ENCODE measurements around the gene ATG2B. TPM values are rescaled to one million over a fixed set of nuclear protein-coding genes. Genes with fewer than 3 reads are reported as not detected.

ATG2B gene
- total and polyA plus RNA-seq, 2 donors, result 9.6 to 15.2 TPM

DNA sequence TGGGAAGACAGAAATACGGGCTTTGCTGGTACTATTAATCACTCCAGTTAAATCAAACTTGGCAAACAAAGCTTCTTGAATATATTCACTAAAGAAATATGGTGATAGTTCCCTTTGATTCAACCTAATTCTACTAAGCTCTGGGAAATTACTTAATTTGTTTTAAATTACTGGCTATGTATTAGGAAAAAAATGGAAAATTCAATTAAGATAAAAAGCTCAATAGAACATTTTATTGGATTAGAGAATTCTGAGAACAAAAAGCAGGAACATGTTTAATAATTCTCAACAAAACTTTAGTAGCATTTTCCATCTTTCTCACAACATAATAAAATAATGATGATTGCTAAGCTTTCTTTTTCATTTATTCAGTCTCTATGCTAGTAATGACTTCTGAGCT is 76.9 kb downstream of the ATG2B start:
- Histone ChIP-seq H3K27me3 (ENCODE audit: control insufficient read depth in 2 of 2, insufficient read depth in 1 of 2, low read length in 1 of 2) (no peaks in the 10 kb centered on the region), H3K27ac (ENCODE audit: low read depth in 1 of 2, low read length in 1 of 2) (no peak overlapping the region), H3K36me3 (ENCODE audit: control insufficient read depth in 2 of 2, insufficient read depth in 2 of 2, low read length in 1 of 2) (peaks cover 33 to 34% of the 10 kb centered on the region in 2 donors), H3K9me3 (ENCODE audit: control insufficient read depth in 2 of 2, insufficient read depth in 1 of 2, low read length in 1 of 2) (no peaks in the 10 kb centered on the region), H3K4me1 (ENCODE audit: control insufficient read depth in 2 of 2, insufficient read depth in 2 of 2, low read length in 2 of 2) (no peaks in the 10 kb centered on the region), H3K4me3 (ENCODE audit: low read length in 2 of 2) (no peak overlapping the region)
- DNase-seq (ENCODE audit: low read depth in 6 of 9, low spot score in 9 of 9), result no peak
- 96% methylated on average over 1 of the region's 1 CpG for WGBS

DNA sequence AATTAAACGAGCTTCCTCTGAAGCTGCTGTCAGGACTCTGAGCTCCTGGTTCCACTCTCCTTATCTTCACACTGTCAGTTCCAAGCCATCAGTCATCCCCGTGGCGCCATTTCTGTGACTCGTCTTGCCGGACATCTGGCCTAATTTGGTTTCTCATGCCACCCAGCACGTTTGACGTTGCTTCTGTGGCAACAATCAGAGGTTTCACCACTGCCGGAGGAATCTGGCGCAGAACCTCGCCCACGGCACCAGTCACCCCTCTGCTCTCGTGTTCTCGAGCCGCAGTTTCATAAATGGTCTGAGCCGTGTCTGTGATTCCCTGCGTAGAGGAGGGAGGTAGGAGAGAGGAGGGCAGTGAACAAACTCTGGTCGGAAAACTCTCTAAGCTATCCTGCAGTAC is 77.5 kb downstream of the ATG2B start:
- Histone ChIP-seq H3K36me3 (ENCODE audit: control insufficient read depth in 2 of 2, insufficient read depth in 2 of 2, low read length in 1 of 2) (peaks cover 33 to 34% of the 10 kb centered on the region in 2 donors), H3K27ac (ENCODE audit: low read depth in 1 of 2, low read length in 1 of 2) (no peak overlapping the region), H3K9me3 (ENCODE audit: control insufficient read depth in 2 of 2, insufficient read depth in 1 of 2, low read length in 1 of 2) (no peaks in the 10 kb centered on the region), H3K4me1 (ENCODE audit: control insufficient read depth in 2 of 2, insufficient read depth in 2 of 2, low read length in 2 of 2) (no peaks in the 10 kb centered on the region), H3K4me3 (ENCODE audit: low read length in 2 of 2) (no peak overlapping the region), H3K27me3 (ENCODE audit: control insufficient read depth in 2 of 2, insufficient read depth in 1 of 2, low read length in 1 of 2) (no peaks in the 10 kb centered on the region)
- 97% methylated on average over 17 of the region's 17 CpGs for WGBS
- no peak for DNase-seq (ENCODE audit: low read depth in 6 of 9, low spot score in 9 of 9)

DNA sequence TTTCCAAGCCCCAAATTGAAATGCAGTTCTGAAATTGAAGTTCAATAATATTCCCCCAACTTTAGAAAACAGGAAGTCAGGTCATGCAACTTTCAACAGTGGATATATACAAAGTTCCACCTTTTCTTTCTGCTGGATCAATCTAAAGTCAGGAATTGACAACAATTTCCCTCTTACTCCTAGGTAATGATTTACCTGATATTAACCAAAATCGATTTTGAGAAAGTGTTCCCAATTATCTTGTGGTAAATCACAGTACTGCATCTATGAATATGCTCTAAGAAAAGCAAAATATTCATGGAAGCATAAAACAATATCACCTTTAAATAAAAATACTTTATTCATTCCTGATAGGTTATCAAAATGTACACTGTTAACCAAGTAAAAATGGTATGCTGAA is 78.7 kb downstream of the ATG2B start:
- no peak for DNase-seq (ENCODE audit: low read depth in 6 of 9, low spot score in 9 of 9)
- 97% methylated on average over 1 of the region's 1 CpG for WGBS
- no peaks in the 10 kb centered on the region for H3K4me1 ChIP-seq (ENCODE audit: control insufficient read depth in 2 of 2, insufficient read depth in 2 of 2, low read length in 2 of 2)
- H3K27me3 ChIP-seq (ENCODE audit: control insufficient read depth in 2 of 2, insufficient read depth in 1 of 2, low read length in 1 of 2), result no peaks in the 10 kb centered on the region
- H3K4me3 ChIP-seq (ENCODE audit: low read length in 2 of 2), result no peak overlapping the region
- H3K36me3 ChIP-seq (ENCODE audit: control insufficient read depth in 2 of 2, insufficient read depth in 2 of 2, low read length in 1 of 2), result peaks cover 24 to 27% of the 10 kb centered on the region in 2 donors
- H3K27ac ChIP-seq (ENCODE audit: low read depth in 1 of 2, low read length in 1 of 2), result no peak overlapping the region
- H3K9me3 ChIP-seq (ENCODE audit: control insufficient read depth in 2 of 2, insufficient read depth in 1 of 2, low read length in 1 of 2), result no peaks in the 10 kb centered on the region

GRCh38 chr14:96284008-96284407 is 79.1 kb downstream of the ATG2B start:
- no peaks in the 10 kb centered on the region for H3K9me3 ChIP-seq (ENCODE audit: control insufficient read depth in 2 of 2, insufficient read depth in 1 of 2, low read length in 1 of 2)
- no peak overlapping the region for H3K27ac ChIP-seq (ENCODE audit: low read depth in 1 of 2, low read length in 1 of 2)
- no peak overlapping the region for H3K4me3 ChIP-seq (ENCODE audit: low read length in 2 of 2)
- no peak for DNase-seq (ENCODE audit: low read depth in 6 of 9, low spot score in 9 of 9)
- H3K4me1 ChIP-seq (ENCODE audit: control insufficient read depth in 2 of 2, insufficient read depth in 2 of 2, low read length in 2 of 2), result no peaks in the 10 kb centered on the region
- H3K27me3 ChIP-seq (ENCODE audit: control insufficient read depth in 2 of 2, insufficient read depth in 1 of 2, low read length in 1 of 2), result no peaks in the 10 kb centered on the region
- WGBS, result 94% methylated on average over 9 of the region's 9 CpGs
- peaks cover 21 to 22% of the 10 kb centered on the region in 2 donors for H3K36me3 ChIP-seq (ENCODE audit: control insufficient read depth in 2 of 2, insufficient read depth in 2 of 2, low read length in 1 of 2)

GRCh38 chr14:96281486-96281885 is 81.7 kb downstream of the ATG2B start:
- 95% methylated on average over 4 of the region's 4 CpGs for WGBS

DNA sequence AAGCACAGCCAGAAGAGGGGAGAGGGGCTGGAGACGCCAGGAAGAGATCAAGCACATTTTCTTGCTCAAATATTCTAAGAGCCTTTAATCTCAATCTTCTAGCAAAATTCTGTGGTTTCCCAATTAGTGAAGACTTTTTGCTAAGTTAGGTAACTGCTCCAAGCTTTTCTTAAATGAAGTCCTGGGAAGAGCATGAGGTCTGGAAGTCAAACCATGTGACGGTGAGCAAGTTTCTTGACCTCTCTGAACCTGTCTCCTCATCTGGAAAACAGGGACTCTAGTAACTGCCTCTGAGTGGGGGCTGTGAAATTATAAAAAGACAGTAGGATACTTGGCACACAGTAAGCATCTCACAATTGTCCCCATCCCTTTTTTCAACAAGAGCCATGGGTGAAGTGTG is 83.0 kb downstream of the ATG2B start:
- Histone ChIP-seq H3K36me3 (ENCODE audit: control insufficient read depth in 2 of 2, insufficient read depth in 2 of 2, low read length in 1 of 2) (peaks cover 10 to 15% of the 10 kb centered on the region in 2 donors), H3K27ac (ENCODE audit: low read depth in 1 of 2, low read length in 1 of 2) (no peak overlapping the region), H3K4me3 (ENCODE audit: low read length in 2 of 2) (no peak overlapping the region), H3K9me3 (ENCODE audit: control insufficient read depth in 2 of 2, insufficient read depth in 1 of 2, low read length in 1 of 2) (peaks cover 2 to 3% of the 10 kb centered on the region in 2 donors), H3K4me1 (ENCODE audit: control insufficient read depth in 2 of 2, insufficient read depth in 2 of 2, low read length in 2 of 2) (no peaks in the 10 kb centered on the region), H3K27me3 (ENCODE audit: control insufficient read depth in 2 of 2, insufficient read depth in 1 of 2, low read length in 1 of 2) (peaks cover 0 to 4% of the 10 kb centered on the region in 2 donors)
- WGBS, result 94% methylated on average over 2 of the region's 2 CpGs
- DNase-seq (ENCODE audit: low read depth in 6 of 9, low spot score in 9 of 9), result no peak

More at GRCh38 chr14:96281486-96281885, 81.7 kb downstream of the ATG2B start:
- Histone ChIP-seq H3K9me3 (ENCODE audit: control insufficient read depth in 2 of 2, insufficient read depth in 1 of 2, low read length in 1 of 2) (peaks cover 2 to 3% of the 10 kb centered on the region in 2 donors), H3K27ac (ENCODE audit: low read depth in 1 of 2, low read length in 1 of 2) (no peak overlapping the region), H3K27me3 (ENCODE audit: control insufficient read depth in 2 of 2, insufficient read depth in 1 of 2, low read length in 1 of 2) (no peaks in the 10 kb centered on the region), H3K4me1 (ENCODE audit: control insufficient read depth in 2 of 2, insufficient read depth in 2 of 2, low read length in 2 of 2) (no peaks in the 10 kb centered on the region), H3K36me3 (ENCODE audit: control insufficient read depth in 2 of 2, insufficient read depth in 2 of 2, low read length in 1 of 2) (peaks cover 15 to 21% of the 10 kb centered on the region in 2 donors), H3K4me3 (ENCODE audit: low read length in 2 of 2) (no peak overlapping the region)
- no peak for DNase-seq (ENCODE audit: low read depth in 6 of 9, low spot score in 9 of 9)

GRCh38 chr14:96279564-96279963 is 83.6 kb downstream of the ATG2B start:
- H3K4me3 ChIP-seq (ENCODE audit: low read length in 2 of 2), result no peak overlapping the region
- no peak for DNase-seq (ENCODE audit: low read depth in 6 of 9, low spot score in 9 of 9)
- no peaks in the 10 kb centered on the region for H3K4me1 ChIP-seq (ENCODE audit: control insufficient read depth in 2 of 2, insufficient read depth in 2 of 2, low read length in 2 of 2)
- WGBS, result 96% methylated on average over 8 of the region's 8 CpGs
- H3K27ac ChIP-seq (ENCODE audit: low read depth in 1 of 2, low read length in 1 of 2), result no peak overlapping the region
- H3K36me3 ChIP-seq (ENCODE audit: control insufficient read depth in 2 of 2, insufficient read depth in 2 of 2, low read length in 1 of 2), result peaks cover 10 to 15% of the 10 kb centered on the region in 2 donors
- H3K27me3 ChIP-seq (ENCODE audit: control insufficient read depth in 2 of 2, insufficient read depth in 1 of 2, low read length in 1 of 2), result peaks cover 0 to 5% of the 10 kb centered on the region in 2 donors
- peaks cover 2 to 3% of the 10 kb centered on the region in 2 donors for H3K9me3 ChIP-seq (ENCODE audit: control insufficient read depth in 2 of 2, insufficient read depth in 1 of 2, low read length in 1 of 2)

- Histone ChIP-seq H3K27me3 (ENCODE audit: control insufficient read depth in 2 of 2, insufficient read depth in 1 of 2, low read length in 1 of 2) (peaks cover 0 to 5% of the 10 kb centered on the region in 2 donors), H3K4me1 (ENCODE audit: control insufficient read depth in 2 of 2, insufficient read depth in 2 of 2, low read length in 2 of 2) (no peaks in the 10 kb centered on the region), H3K27ac (ENCODE audit: low read depth in 1 of 2, low read length in 1 of 2) (no peak overlapping the region), H3K4me3 (ENCODE audit: low read length in 2 of 2) (no peak overlapping the region), H3K36me3 (ENCODE audit: control insufficient read depth in 2 of 2, insufficient read depth in 2 of 2, low read length in 1 of 2) (peaks cover under 1 to 9% of the 10 kb centered on the region in 2 donors), H3K9me3 (ENCODE audit: control insufficient read depth in 2 of 2, insufficient read depth in 1 of 2, low read length in 1 of 2) (peaks cover 2 to 3% of the 10 kb centered on the region in 2 donors)
- 96% methylated on average over 1 of the region's 1 CpG for WGBS
- DNase-seq (ENCODE audit: low read depth in 6 of 9, low spot score in 9 of 9), result no peak
Measured at GRCh38 chr14:96277890-96278289, 85.3 kb downstream of the ATG2B start.

DNA sequence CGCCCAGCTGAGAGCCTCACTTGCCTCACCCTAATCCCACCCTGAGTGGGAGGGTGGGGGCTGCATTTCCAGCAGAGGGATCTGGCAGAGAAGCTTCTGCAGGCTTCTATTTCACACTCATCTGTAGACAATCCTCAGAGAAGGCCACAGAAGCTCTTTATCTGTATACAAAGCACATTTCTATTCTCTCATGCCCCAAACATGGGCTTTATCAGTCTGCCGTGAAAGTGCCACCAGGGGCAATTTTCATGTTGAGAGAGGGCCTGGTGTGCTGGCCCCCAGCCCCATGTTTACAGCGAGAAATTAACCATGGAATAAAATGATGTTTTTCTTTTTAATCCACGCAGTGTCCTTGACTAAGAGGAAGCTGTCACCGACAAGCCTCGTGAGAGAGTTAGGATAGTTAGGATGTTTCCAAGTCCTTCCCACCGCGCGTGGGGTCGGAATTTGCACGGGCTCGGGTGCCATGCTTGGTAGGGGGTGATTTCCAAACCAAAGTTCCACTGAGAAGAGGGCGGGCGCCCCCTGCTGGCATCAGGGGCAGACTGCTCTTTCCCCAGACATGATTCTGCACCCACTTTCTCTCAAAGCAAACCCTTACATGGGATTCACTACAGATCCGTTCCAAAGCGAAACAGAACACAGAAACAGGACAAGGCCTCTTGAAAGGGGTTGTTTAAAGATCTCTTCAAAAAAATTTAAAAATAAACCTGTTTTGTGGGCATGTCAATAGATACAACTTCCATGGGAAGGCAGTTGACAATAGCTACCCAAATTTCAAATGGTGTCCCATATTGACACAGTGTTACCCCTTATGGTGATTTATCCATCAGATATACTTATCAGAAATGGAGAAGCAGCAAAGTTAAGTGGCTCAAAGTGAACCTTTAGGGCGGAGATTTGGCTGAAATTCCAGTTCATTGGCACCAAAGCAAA is 87.7 kb downstream of the ATG2B start:
- 25% methylated on average over 17 of the region's 17 CpGs for WGBS
- Histone ChIP-seq H3K36me3 (ENCODE audit: control insufficient read depth in 2 of 2, insufficient read depth in 2 of 2, low read length in 1 of 2) (no peaks in the 10 kb centered on the region), H3K9me3 (ENCODE audit: control insufficient read depth in 2 of 2, insufficient read depth in 1 of 2, low read length in 1 of 2) (peaks cover 2 to 3% of the 10 kb centered on the region in 2 donors), H3K4me1 (ENCODE audit: control insufficient read depth in 2 of 2, insufficient read depth in 2 of 2, low read length in 2 of 2) (no peaks in the 10 kb centered on the region), H3K27ac (ENCODE audit: low read depth in 1 of 2, low read length in 1 of 2) (no peak overlapping the region), H3K4me3 (ENCODE audit: low read length in 2 of 2) (no peak overlapping the region), H3K27me3 (ENCODE audit: control insufficient read depth in 2 of 2, insufficient read depth in 1 of 2, low read length in 1 of 2) (peaks cover 0 to 5% of the 10 kb centered on the region in 2 donors)
- peak in 7 of 9 donors; percentile 9 to 59 (median 30) for DNase-seq (ENCODE audit: low read depth in 6 of 9, low spot score in 9 of 9)

All from thymus (tissue), 11 donors.